ENCODE data around the gene RFLNA.

DNA sequence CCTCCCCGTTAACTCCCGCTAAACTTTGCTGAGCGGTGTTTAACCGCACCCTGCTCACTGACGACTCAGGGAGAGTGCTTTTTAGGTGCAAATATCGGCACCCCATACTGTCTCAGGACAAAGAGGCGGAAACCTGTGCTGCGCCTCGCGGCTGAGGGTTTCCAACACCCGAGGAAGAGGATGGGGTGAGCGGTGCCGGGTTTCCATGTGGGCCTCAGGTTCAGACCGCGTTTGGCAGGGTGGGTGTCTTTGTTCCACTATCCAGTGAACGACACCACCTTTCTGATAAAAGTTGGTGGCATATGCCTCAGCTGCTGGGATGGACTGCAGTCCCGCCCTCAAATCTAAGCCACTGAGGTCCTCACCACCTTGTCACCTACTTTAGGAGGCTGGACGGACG, 3.0 kb downstream of the RFLNA start:
- TF ChIP-seq, protein P1, sequence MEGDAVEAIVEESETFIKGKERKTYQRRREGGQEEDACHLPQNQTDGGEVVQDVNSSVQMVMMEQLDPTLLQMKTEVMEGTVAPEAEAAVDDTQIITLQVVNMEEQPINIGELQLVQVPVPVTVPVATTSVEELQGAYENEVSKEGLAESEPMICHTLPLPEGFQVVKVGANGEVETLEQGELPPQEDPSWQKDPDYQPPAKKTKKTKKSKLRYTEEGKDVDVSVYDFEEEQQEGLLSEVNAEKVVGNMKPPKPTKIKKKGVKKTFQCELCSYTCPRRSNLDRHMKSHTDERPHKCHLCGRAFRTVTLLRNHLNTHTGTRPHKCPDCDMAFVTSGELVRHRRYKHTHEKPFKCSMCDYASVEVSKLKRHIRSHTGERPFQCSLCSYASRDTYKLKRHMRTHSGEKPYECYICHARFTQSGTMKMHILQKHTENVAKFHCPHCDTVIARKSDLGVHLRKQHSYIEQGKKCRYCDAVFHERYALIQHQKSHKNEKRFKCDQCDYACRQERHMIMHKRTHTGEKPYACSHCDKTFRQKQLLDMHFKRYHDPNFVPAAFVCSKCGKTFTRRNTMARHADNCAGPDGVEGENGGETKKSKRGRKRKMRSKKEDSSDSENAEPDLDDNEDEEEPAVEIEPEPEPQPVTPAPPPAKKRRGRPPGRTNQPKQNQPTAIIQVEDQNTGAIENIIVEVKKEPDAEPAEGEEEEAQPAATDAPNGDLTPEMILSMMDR (IDR thresholded peaks at IDR 0.05) = no peak
- TF ChIP-seq POLR2A (IDR thresholded peaks at IDR 0.05) = no peak
